Purkinje cell (primary cell): ENCODE results near the gene DYNLT2. TPM values are rescaled to one million over a fixed set of nuclear protein-coding genes. Genes with fewer than 3 reads are reported as not detected.

ENCODE experiments used
- polyA plus RNA-seq: library from polyadenylated mRNA; unstranded; fragments of >200 nt; fragmentation: Nextera tagmentation; gene quantifications from 2 replicates; pipeline ENCODE4 v1.2.1, GENCODE V29; 2014

The DYNLT2 gene
- polyA plus RNA-seq = 2.8 and 4.0 TPM in 2 replicates

GRCh38 chr6:169751242-169752073 is at the start of gene DYNLT2, which contains the start of gene ERMARD:
Gene DYNLT2 (minus strand): TSS chr6:169751572. CDS start chr6:169751458, 114 bp downstream.
Gene ERMARD (plus strand): TSS chr6:169751622. CDS start chr6:169751658, 36 bp downstream.

GRCh38 chr6:169724494-169725124 is 26.8 kb downstream of the DYNLT2 start, which contains the start of gene PHF10:
Gene PHF10 (minus strand): TSS chr6:169724500. CDS start chr6:169723931, 569 bp downstream.

GRCh38 chr6:169701954-169702839 is 49.2 kb downstream of the DYNLT2 start, which contains the start of the genes C6orf120 and WDR27:
Gene C6orf120 (plus strand): TSS chr6:169702126. CDS start chr6:169702460, 334 bp downstream.
Gene WDR27 (minus strand): TSS chr6:169702029. CDS start chr6:169689005, 13,024 bp downstream.

Other genes with a start within 250 kb of the DYNLT2 start
- 1.8 and 4.9 TPM in 2 replicates for gene WDR27, start 49.5 kb downstream of the DYNLT2 start, polyA plus RNA-seq
- 41.2 and 42.3 TPM in 2 replicates for gene C6orf120, start 49.4 kb downstream of the DYNLT2 start, polyA plus RNA-seq
- gene PHF10, start 27.1 kb downstream of the DYNLT2 start, polyA plus RNA-seq = 10.3 and 18.0 TPM in 2 replicates
- 9.7 and 19.5 TPM in 2 replicates for gene ERMARD, start 50 bp upstream of the DYNLT2 start, polyA plus RNA-seq